B cell (primary cell): ENCODE data around the gene PSMD1. TPM values are rescaled to one million over a fixed set of nuclear protein-coding genes. Genes with fewer than 3 reads are reported as not detected.
"Not testable (repeated sequence)": the region's sequence is repeated elsewhere in the genome, so short reads cannot be mapped to it uniquely, and the experiment has no call there.

ENCODE experiments used
- ATAC-seq: fragments of 200-7000 bp; cut with Tn5 transposase; one replicate; pipeline ENCODE4 v1.10.0; 2021; ENCODE audit warnings: low read depth, mild to moderate bottlenecking, moderate number of reproducible peaks, moderate library complexity
- CTCF ChIA-PET: fragments of 350-600 bp; sonication (Branson Sonifier 250); formaldehyde crosslinking; loops from one replicate; lab custom pipeline; 2021; ENCODE audit warnings: antibody characterized with exemption, inconsistent platforms; lab: Charles Lee
- POLR2A ChIA-PET: fragments of 350-600 bp; sonication (Branson Sonifier 250); formaldehyde crosslinking; loops from one replicate; lab custom pipeline; 2021; ENCODE audit warnings: antibody characterized with exemption; lab: Charles Lee
- DNase-seq: peaks from one replicate; pipeline ENCODE4 v3.0.0; 2013
- H2AFZ ChIP-seq: 2 replicates; pipeline ENCODE4 v1.6.1; 2012; ENCODE audit warnings: mild to moderate bottlenecking, low read depth, low read length; ENCODE audit not compliant: insufficient read depth, poor library complexity, severe bottlenecking
- H3K27ac ChIP-seq, 2 donors: 1 replicate in 1 of 2; 2 replicates in 1 of 2; pipeline ENCODE4 v1.5.1; 2012 to 2013; ENCODE audit warnings: low read length in 2 of 2, mild to moderate bottlenecking in 2 of 2, moderate library complexity in 1 of 2
- H3K27me3 ChIP-seq, 4 experiments: fragments of 200-600 bp in 1 of 4; sonication (generic) in 1 of 4; replicated peaks in 1 of 4; 1 replicate in 2 of 4; 2 replicates in 2 of 4; pipeline versions ENCODE4 v1.6.1 to v1.7.0; 2013 to 2016; ENCODE audit warnings: low read length in 3 of 4, mild to moderate bottlenecking in 2 of 4, mixed read lengths in 1 of 4, moderate library complexity in 1 of 4; ENCODE audit not compliant: insufficient read depth in 4 of 4, control insufficient read depth in 3 of 4; ENCODE audit errors: control extremely low read depth in 1 of 4
- H3K36me3 ChIP-seq, 2 experiments: replicated peaks in 1 of 2; 1 replicate in 1 of 2; 2 replicates in 1 of 2; pipeline versions ENCODE4 v1.6.1 to v1.7.1; 2013; ENCODE audit warnings: low read length in 1 of 2; ENCODE audit not compliant: insufficient read depth in 2 of 2, control insufficient read depth in 1 of 2; ENCODE audit errors: control extremely low read depth in 1 of 2, extremely low read depth in 1 of 2
- H3K4me1 ChIP-seq, 2 donors: fragments of 200-600 bp in 1 of 2; sonication (generic) in 1 of 2; 1 replicate in 1 of 2; 2 replicates in 1 of 2; pipeline versions ENCODE4 v1.5.1 to v1.6.1; 2013 to 2017; ENCODE audit warnings: low read length in 2 of 2; ENCODE audit not compliant: control insufficient read depth in 2 of 2, insufficient read depth in 2 of 2
- H3K4me2 ChIP-seq: replicated peaks from 2 replicates; pipeline ENCODE3; 2012; ENCODE audit warnings: mild to moderate bottlenecking, low read depth, low read length; ENCODE audit not compliant: poor library complexity, severe bottlenecking
- H3K4me3 ChIP-seq, 5 experiments: fragments of 200-600 bp in 1 of 5; sonication (generic) in 1 of 5; 1 replicate in 3 of 5; 2 replicates in 2 of 5; pipeline versions ENCODE4 v1.5.1 to v1.7.0; 2011 to 2016; ENCODE audit warnings: low read length in 4 of 5, mild to moderate bottlenecking in 4 of 5, low read depth in 2 of 5, control low read depth in 1 of 5, moderate library complexity in 1 of 5; ENCODE audit not compliant: insufficient read depth in 1 of 5; ENCODE audit errors: control extremely low read depth in 1 of 5, extremely low read depth in 1 of 5
- H3K79me2 ChIP-seq: fragments of 200-600 bp; sonication (generic); one replicate; pipeline ENCODE4 v1.6.0; 2016; ENCODE audit warnings: low read length; ENCODE audit not compliant: control insufficient read depth, insufficient read depth
- H3K9ac ChIP-seq: fragments of 200-600 bp; sonication (generic); 2 replicates; pipeline ENCODE4 v1.6.1; 2017; ENCODE audit warnings: mild to moderate bottlenecking, low read length, moderate library complexity
- H3K9me3 ChIP-seq, 3 donors: one replicate each; pipeline versions ENCODE4 v1.6.1 to v1.7.1; 2013; ENCODE audit warnings: low read length in 2 of 3; ENCODE audit not compliant: control insufficient read depth in 2 of 3, insufficient read depth in 1 of 3; ENCODE audit errors: control extremely low read depth in 1 of 3
- H4K20me1 ChIP-seq: 2 replicates; pipeline ENCODE4 v1.6.0; 2012; ENCODE audit warnings: mild to moderate bottlenecking, low read length; ENCODE audit not compliant: insufficient read depth, control insufficient read depth, poor library complexity, severe bottlenecking
- H3K27ac Mint-ChIP-seq: one replicate; pipeline ENCODE4 v1.8.0; 2021; ENCODE audit warnings: mixed read lengths
- H3K27me3 Mint-ChIP-seq: one replicate; pipeline ENCODE4 v1.8.0; 2021; ENCODE audit warnings: mixed read lengths
- H3K4me1 Mint-ChIP-seq: one replicate; pipeline ENCODE4 v1.8.0; 2021; ENCODE audit warnings: mixed read lengths
- H3K4me3 Mint-ChIP-seq: one replicate; pipeline ENCODE4 v1.8.0; 2021; ENCODE audit warnings: mixed read lengths
- H3K9me3 Mint-ChIP-seq: one replicate; pipeline ENCODE4 v1.8.0; 2022; ENCODE audit warnings: mixed read lengths; ENCODE audit not compliant: insufficient read depth
- CTCF ChIP-seq: fragments of 200-600 bp; IDR thresholded peaks from one replicate; pipeline ENCODE4 v1.8.0; 2022; ENCODE audit warnings: antibody characterized with exemption, mild to moderate bottlenecking
- EZH2 ChIP-seq: IDR thresholded peaks from 2 replicates; pipeline ENCODE4 v1.6.1; 2012; ENCODE audit warnings: borderline replicate concordance, low read depth, mild to moderate bottlenecking, moderate library complexity, low read length; ENCODE audit not compliant: insufficient read depth, poor library complexity, severe bottlenecking
- WGBS: methylation state at CpG from one replicate; pipeline ENCODE4 v1.1.5; 2013; ENCODE audit warnings: missing lambda C conversion rate; ENCODE audit not compliant: insufficient coverage; 5-methylcytosine and 5-hydroxymethylcytosine counted together
- intact Hi-C: fragments of 100-400 bp; cut with micrococcal nuclease; formaldehyde crosslinking; loops from one replicate; pipeline ENCODE4 v1.10.0; 2022
- polyA plus RNA-seq: library from polyadenylated mRNA; depleted of rRNA; stranded (reverse); fragments of >200 nt; gene quantifications from 2 replicates; pipeline ENCODE4 v1.2.3, GENCODE V29; 2012
- total RNA-seq, 2 donors: library from RNA; stranded (reverse); fragments of 120-200 nt in 1 of 2; gene quantifications; 1 replicate in 1 of 2; 2 replicates in 1 of 2; pipeline versions ENCODE4 v1.2.3 to v1.2.4, GENCODE V29; 2013 to 2022

The PSMD1 gene
- total and polyA plus RNA-seq, 2 donors (not counting 1 experiment from before 2014, with no cell fraction given) = 21.5 to 48.2 TPM

DNA sequence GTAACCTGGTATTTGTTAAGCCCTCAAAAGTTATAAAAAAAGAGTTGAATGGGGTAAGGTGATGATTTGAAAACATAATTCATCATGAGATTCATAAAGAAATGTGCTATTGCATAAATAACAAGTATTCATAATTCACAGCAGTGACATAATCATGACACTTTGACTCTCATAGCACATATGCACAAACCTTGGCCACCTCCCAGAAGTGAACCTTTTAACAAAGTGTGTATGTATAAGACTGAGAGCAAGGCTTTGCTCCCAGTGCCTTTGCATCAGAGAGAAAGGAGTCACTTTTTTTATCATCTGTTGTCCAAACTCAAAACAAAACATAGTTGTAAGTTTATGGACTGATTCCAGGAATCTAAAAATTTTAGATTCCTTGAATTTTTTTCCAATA is 83.1 kb downstream of the PSMD1 start:
- Mint-ChIP-seq H3K27me3 (no peaks in the 10 kb centered on the region), H3K27ac (no peak overlapping the region)

GRCh38 chr2:231140808-231141207 is 84.1 kb downstream of the PSMD1 start:
- H3K27me3 ChIP-seq, H3K4me2 ChIP-seq, H3K4me1 ChIP-seq, H3K27ac Mint-ChIP-seq, H3K9ac ChIP-seq, H3K9me3 Mint-ChIP-seq, H4K20me1 ChIP-seq, H2AFZ ChIP-seq, DNase-seq, H3K27me3 Mint-ChIP-seq, CTCF ChIA-PET, H3K9me3 ChIP-seq, ATAC-seq, H3K4me1 Mint-ChIP-seq, H3K4me3 Mint-ChIP-seq, H3K79me2 ChIP-seq, H3K36me3 ChIP-seq, intact Hi-C loops, H3K4me3 ChIP-seq, H3K27ac ChIP-seq: not testable (repeated sequence)
- WGBS = no CpG with 5 or more reads among the region's 8 CpGs
- POLR2A ChIA-PET = interaction anchor here (0.5 kb wide), 1 partner anchor 1089 kb away, joined by 3 read pairs; no protein-coding TSS in a partner anchor

More for the DNA sequence above, 83.1 kb downstream of the PSMD1 start:
- peaks cover 2 to 4% of the 10 kb centered on the region in 2 donors for H3K4me1 ChIP-seq
- H3K36me3 ChIP-seq = peaks cover 0 to 4% of the 10 kb centered on the region in 2 experiments
- peaks cover 4% of the 10 kb centered on the region for H3K79me2 ChIP-seq
- intact Hi-C loops = no loop called here
- ATAC-seq = no peak
- H3K27ac ChIP-seq = no peak overlapping the region
- POLR2A ChIA-PET = no interaction called here
- H3K9me3 ChIP-seq = no peaks in the 10 kb centered on the region
- no peaks in the 10 kb centered on the region for H4K20me1 ChIP-seq
- Mint-ChIP-seq H3K4me1 (peaks cover 13% of the 10 kb centered on the region), H3K9me3 (no peaks in the 10 kb centered on the region), H3K4me3 (no peak overlapping the region)
- H3K9ac ChIP-seq = no peak overlapping the region
- H3K27me3 ChIP-seq = no peaks in the 10 kb centered on the region
- no peak overlapping the region for H2AFZ ChIP-seq
- no peak for DNase-seq
- CTCF ChIA-PET = interaction anchor here (0.7 kb wide), 1 partner anchor 1122 kb away, joined by 3 read pairs; no protein-coding TSS in a partner anchor
- H3K4me2 ChIP-seq = no peak overlapping the region
- no peak for TF ChIP-seq CTCF
- no peak for TF ChIP-seq EZH2
- H3K4me3 ChIP-seq = no peak overlapping the region
